Omental fat pad (tissue), 4 donors: Measurements from ENCODE around the gene COLEC12. TPM values are rescaled to one million over a fixed set of nuclear protein-coding genes. Genes with fewer than 3 reads are reported as not detected.

ENCODE experiments used
- ATAC-seq: fragments of 150-250 bp; one replicate; pipeline ENCODE4 v1.9.1; 2016; ENCODE audit warnings: mild to moderate bottlenecking, moderate library complexity; ENCODE audit not compliant: low FRiP score
- DNase-seq: peaks from one replicate; pipeline ENCODE4 v3.0.0-alpha.2; 2019; ENCODE audit warnings: low spot score
- CTCF ChIP-seq, 3 donors: fragments of 450-650 bp; IDR thresholded peaks; one replicate each; pipeline ENCODE4 v1.5.1; 2016 to 2017; ENCODE audit warnings: antibody characterized with exemption in 3 of 3, mild to moderate bottlenecking in 3 of 3, moderate library complexity in 2 of 3
- total RNA-seq, 4 donors: library from RNA; depleted of rRNA; stranded (reverse); fragments of >200 nt; gene quantifications; one replicate each; pipeline ENCODE4 v1.1.0, GENCODE V29; 2016

Gene COLEC12
- total RNA-seq, 4 donors from 2014 or later, result 25.3 to 54.8 (median 42.7) TPM

GRCh38 chr18:527146-527545 is 26.6 kb upstream of the COLEC12 start:
- ATAC-seq (no peak), DNase-seq (no peak)
- TF ChIP-seq CTCF (IDR thresholded peaks at IDR 0.05), result no peak

GRCh38 chr18:526681-527080 is 26.2 kb upstream of the COLEC12 start:
- ATAC-seq, result no peak

GRCh38 chr18:525036-525797 is 24.7 kb upstream of the COLEC12 start:
- ATAC-seq (peak; percentile 43), DNase-seq (no peak)
- no peak for TF ChIP-seq CTCF (IDR thresholded peaks at IDR 0.05)

More at GRCh38 chr18:526681-527080, 26.2 kb upstream of the COLEC12 start:
- DNase-seq, result no peak
- TF ChIP-seq CTCF (IDR thresholded peaks at IDR 0.05), result no peak

- DNase-seq (no peak), ATAC-seq (peak; percentile 88)
These were observed 24.0 kb upstream of the COLEC12 start for GRCh38 chr18:524466-524865.

GRCh38 chr18:523561-523960 is 23.1 kb upstream of the COLEC12 start:
- ATAC-seq (no peak), DNase-seq (no peak)
- no peak for TF ChIP-seq CTCF (IDR thresholded peaks at IDR 0.05)

More at GRCh38 chr18:524466-524865, 24.0 kb upstream of the COLEC12 start:
- no peak for TF ChIP-seq CTCF (IDR thresholded peaks at IDR 0.05)

GRCh38 chr18:519019-519879 is 18.7 kb upstream of the COLEC12 start:
- DNase-seq, result no peak
- TF ChIP-seq CTCF (IDR thresholded peaks at IDR 0.05), result no peak
- ATAC-seq, result peak; percentile 87
